Ishikawa (cell line): ENCODE data around the gene MPV17.
A peak's percentile ranks its signal among the peaks of the same experiment; 100 is the strongest.

Experiments used
- EP300 ChIP-seq: IDR thresholded peaks from 2 replicates; pipeline ENCODE4 v1.6.1; 2012; ENCODE audit warnings: borderline replicate concordance
- TCF12 ChIP-seq: IDR thresholded peaks from 2 replicates; pipeline ENCODE4 v1.6.1; 2012; ENCODE audit warnings: low read depth
- YY1 ChIP-seq: IDR thresholded peaks from 2 replicates; pipeline ENCODE4 v1.6.1; 2012; ENCODE audit warnings: low read depth

- TF ChIP-seq YY1: no peak
- peak; percentile 8; the same call in 1 of the 2 replicates for TF ChIP-seq EP300
- no peak for TF ChIP-seq TCF12
Observed at GRCh38 chr2:27262379-27263286, 60.3 kb downstream of the MPV17 start, which contains the start of gene SLC30A3.
